Globus pallidus (tissue), 1 donor: Measurements from ENCODE around the gene KRTAP10-8.
"Not testable (repeated sequence)": the region's sequence is repeated elsewhere in the genome, so short reads cannot be mapped to it uniquely, and the experiment has no call there.

Experiments
- DNase-seq: peaks from one replicate; pipeline ENCODE4 v3.0.0-alpha.2; 2015; ENCODE audit warnings: low spot score

The KRTAP10-8 gene

GRCh38 chr21:44599264-44600029, 12.4 kb upstream of the KRTAP10-8 start:
- DNase-seq, result no peak

- DNase-seq, result not testable (repeated sequence)
Measured at GRCh38 chr21:44600118-44600978, 11.5 kb upstream of the KRTAP10-8 start, which contains the start of gene KRTAP10-7. Gene KRTAP10-7 (plus strand): TSS chr21:44600597. CDS start chr21:44600622, 25 bp downstream.

- DNase-seq, result not testable (repeated sequence)
Measured at GRCh38 chr21:44601091-44601490, 10.8 kb upstream of the KRTAP10-8 start.

GRCh38 chr21:44601596-44602462, 10.1 kb upstream of the KRTAP10-8 start:
- no peak for DNase-seq

GRCh38 chr21:44602463-44602850, 9.4 kb upstream of the KRTAP10-8 start:
- DNase-seq, result no peak

- no peak for DNase-seq
Measured at GRCh38 chr21:44603109-44603875, 8.6 kb upstream of the KRTAP10-8 start.

- no peak for DNase-seq
Measured at GRCh38 chr21:44603911-44604310, 8.0 kb upstream of the KRTAP10-8 start.

GRCh38 chr21:44606495-44606894, 5.4 kb upstream of the KRTAP10-8 start:
- DNase-seq, result no peak

- DNase-seq, result no peak
Measured at GRCh38 chr21:44609193-44609592, 2.7 kb upstream of the KRTAP10-8 start.

- not testable (repeated sequence) for DNase-seq
Measured at GRCh38 chr21:44610157-44610843, 1.6 kb upstream of the KRTAP10-8 start.

- no peak for DNase-seq
Measured at GRCh38 chr21:44611551-44611950, 328 bp upstream of the KRTAP10-8 start.

GRCh38 chr21:44612669-44613229, 870 bp downstream of the KRTAP10-8 start:
- DNase-seq, result no peak

- DNase-seq, result no peak
Measured at GRCh38 chr21:44613386-44614155, 1.7 kb downstream of the KRTAP10-8 start.

- no peak for DNase-seq
Measured at GRCh38 chr21:44614161-44614631, 2.3 kb downstream of the KRTAP10-8 start.

- no peak for DNase-seq
Measured at GRCh38 chr21:44614961-44615391, 3.1 kb downstream of the KRTAP10-8 start.

GRCh38 chr21:44615466-44615865, 3.6 kb downstream of the KRTAP10-8 start:
- DNase-seq, result no peak

GRCh38 chr21:44615911-44616590, 4.2 kb downstream of the KRTAP10-8 start:
- DNase-seq, result no peak

GRCh38 chr21:44616591-44616926, 4.7 kb downstream of the KRTAP10-8 start:
- no peak for DNase-seq

- no peak for DNase-seq
Measured at GRCh38 chr21:44617071-44617501, 5.2 kb downstream of the KRTAP10-8 start.
